ENCODE results near the gene C10orf90. TPM values are rescaled to one million over a fixed set of nuclear protein-coding genes. Genes with fewer than 3 reads are reported as not detected.

Gene C10orf90
- total and polyA plus RNA-seq, 11 donors = not detected

DNA sequence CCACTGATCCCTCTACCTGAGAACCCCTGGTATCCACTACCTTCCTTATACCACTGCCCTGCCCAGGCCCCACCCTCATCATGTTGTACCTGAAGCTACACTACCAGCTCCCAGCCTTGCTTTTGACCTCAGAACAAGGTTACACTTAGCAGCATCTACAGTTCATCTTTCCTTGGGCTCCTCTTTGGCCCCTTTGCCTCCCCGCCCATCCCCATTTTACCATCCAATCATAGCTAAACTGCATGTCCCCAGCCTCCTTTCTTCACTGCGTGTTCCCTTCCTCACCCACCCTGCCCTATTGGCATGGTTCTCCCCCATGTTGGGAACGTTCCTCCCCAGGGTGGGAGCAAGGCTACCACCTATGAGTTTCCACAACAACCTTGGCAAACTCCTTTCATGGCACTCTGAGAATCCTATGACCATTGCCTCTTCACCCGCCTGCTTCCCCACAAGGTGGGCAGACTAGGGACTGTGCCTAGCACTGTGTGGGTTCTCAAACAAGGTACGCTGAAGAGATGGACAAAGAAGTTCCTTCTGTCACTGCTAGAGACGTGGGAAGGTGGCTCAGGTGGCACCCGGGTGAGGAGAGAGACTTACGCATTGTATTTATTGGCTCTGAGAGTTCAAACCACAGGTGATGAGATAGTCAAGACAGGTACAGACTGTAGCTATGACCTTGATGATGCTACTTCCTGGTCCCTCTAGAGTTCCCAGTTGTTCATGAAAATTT, 215.3 kb downstream of the C10orf90 start:
- peaks cover 0 to 4% (median 0%) of the 10 kb centered on the region in 12 donors for H3K9me3 ChIP-seq
- H3K27me3 ChIP-seq = peaks cover 0 to 9% (median 0%) of the 10 kb centered on the region in 9 donors
- DNase-seq = no peak
- no peak for ATAC-seq
- no peak overlapping the region for H3K4me3 ChIP-seq
- H3K4me1 ChIP-seq = no peaks in the 10 kb centered on the region
- no peaks in the 10 kb centered on the region for H3K36me3 ChIP-seq
- intact Hi-C loops (cut with DNase I) = no loop called here
- TF ChIP-seq POLR2A (IDR thresholded peaks at IDR 0.05) = no peak
- no peak for TF ChIP-seq CTCF (IDR thresholded peaks at IDR 0.05)
- H3K27ac ChIP-seq = no peak overlapping the region
- 83 to 89% (median 87%) methylated on average over 8 of the region's 8 CpGs for WGBS, 4 donors

DNA sequence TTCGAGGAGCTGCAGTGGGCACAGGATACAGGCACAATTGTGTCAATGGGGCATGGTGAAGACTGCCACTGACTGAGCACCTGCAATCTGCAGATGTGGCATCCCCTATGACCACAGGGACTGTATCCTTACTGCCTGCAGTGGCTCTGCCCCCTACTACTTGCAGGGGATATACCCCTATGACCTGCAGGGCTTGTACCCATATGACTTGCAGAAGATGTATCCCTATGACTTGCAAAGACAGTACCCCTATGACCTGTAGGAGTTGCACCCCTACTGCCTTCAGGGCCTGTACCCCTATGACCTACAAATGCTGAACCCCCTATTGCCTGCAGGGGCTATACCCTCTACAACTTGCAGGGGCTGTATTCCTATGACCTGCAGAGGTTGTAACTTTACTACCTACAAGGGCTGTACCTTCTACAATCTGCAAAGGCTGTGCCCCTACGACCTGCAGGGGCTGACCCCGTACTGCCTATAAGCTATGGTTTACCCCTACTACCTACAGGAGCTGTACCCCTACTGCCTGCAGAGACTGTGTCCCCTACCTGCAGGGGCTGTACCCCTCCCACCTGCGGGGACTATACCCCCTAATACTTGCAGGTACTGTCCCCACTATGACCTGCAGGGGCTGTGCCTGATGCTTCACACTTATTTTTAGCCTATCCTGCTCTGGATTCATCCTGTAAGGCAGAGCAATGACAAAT, 216.3 kb downstream of the C10orf90 start:
- ATAC-seq = no peak
- no peaks in the 10 kb centered on the region for H3K36me3 ChIP-seq
- 81 to 85% (median 84%) methylated on average over 4 of the region's 4 CpGs for WGBS, 4 donors
- H3K4me3 ChIP-seq = no peak overlapping the region
- no peak for DNase-seq
- H3K27me3 ChIP-seq = peaks cover 0 to 6% (median 0%) of the 10 kb centered on the region in 9 donors
- no peak overlapping the region for H3K27ac ChIP-seq
- intact Hi-C loops (cut with DNase I) = no loop called here
- H3K4me1 ChIP-seq = no peaks in the 10 kb centered on the region
- peaks cover 0 to 11% (median 0%) of the 10 kb centered on the region in 12 donors for H3K9me3 ChIP-seq
- TF ChIP-seq POLR2A (IDR thresholded peaks at IDR 0.05) = no peak

DNA sequence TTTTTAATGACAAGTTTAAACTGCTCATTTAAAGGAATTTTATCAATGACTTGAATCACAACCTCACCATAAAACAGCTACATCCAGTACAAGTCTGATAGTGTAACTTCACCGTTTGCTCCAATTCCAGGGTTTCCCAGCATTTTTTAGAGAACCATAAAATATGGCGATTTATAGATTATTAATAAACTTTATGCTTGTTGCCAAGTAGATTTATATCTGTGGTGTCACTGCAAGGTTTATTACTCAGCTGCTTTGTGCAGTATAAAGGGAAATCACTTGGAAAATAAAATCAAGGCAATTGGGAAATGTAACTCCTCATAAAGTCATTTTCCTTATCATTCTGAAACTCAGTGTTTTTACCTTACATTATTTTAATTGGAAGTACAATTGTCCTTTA, 218.2 kb downstream of the C10orf90 start:
- no peak for ATAC-seq
- WGBS, 4 donors = 81 to 86% (median 81%) methylated on average over 2 of the region's 2 CpGs
- no peak overlapping the region for H3K27ac ChIP-seq
- H3K36me3 ChIP-seq = no peaks in the 10 kb centered on the region
- H3K4me1 ChIP-seq = no peaks in the 10 kb centered on the region
- intact Hi-C loops (cut with DNase I) = no loop called here
- no peak overlapping the region for H3K4me3 ChIP-seq
- H3K9me3 ChIP-seq = peaks cover 0 to 11% (median 0%) of the 10 kb centered on the region in 12 donors
- TF ChIP-seq POLR2A (IDR thresholded peaks at IDR 0.05) (no peak), CTCF (IDR thresholded peaks at IDR 0.05) (no peak)
- peaks cover 0 to 4% (median 0%) of the 10 kb centered on the region in 9 donors for H3K27me3 ChIP-seq
- DNase-seq = no peak

DNA sequence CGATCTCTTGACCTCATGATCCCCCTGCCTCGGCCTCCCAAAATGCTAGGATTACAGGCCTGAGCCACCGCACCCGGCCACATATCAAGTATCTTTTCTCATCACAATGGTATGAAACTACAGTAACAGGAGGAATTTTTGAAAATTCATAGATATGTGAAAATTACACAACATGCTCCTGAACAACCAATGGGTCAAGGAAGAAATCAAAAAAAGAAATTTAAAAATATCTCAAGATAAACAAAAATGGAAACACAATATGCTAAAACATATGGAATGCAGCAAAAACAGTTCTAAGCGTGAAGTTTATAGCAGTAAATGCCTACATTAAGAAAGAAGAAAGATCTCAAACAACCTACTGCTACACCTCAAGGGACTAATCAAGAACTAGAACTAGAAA, 222.4 kb downstream of the C10orf90 start:
- intact Hi-C loops (cut with DNase I) = no loop called here
- TF ChIP-seq POLR2A (IDR thresholded peaks at IDR 0.05) (no peak), CTCF (IDR thresholded peaks at IDR 0.05) (no peak)
- Histone ChIP-seq H3K9me3 (peaks cover 0 to 23% (median 0%) of the 10 kb centered on the region in 12 donors), H3K4me1 (no peaks in the 10 kb centered on the region), H3K36me3 (no peaks in the 10 kb centered on the region), H3K27ac (no peak overlapping the region), H3K27me3 (no peaks in the 10 kb centered on the region), H3K4me3 (no peak overlapping the region)
- DNase-seq (no peak), ATAC-seq (no peak)
- 91 to 96% (median 94%) methylated on average over 5 of the region's 5 CpGs for WGBS, 4 donors
